Measurements from ENCODE around the gene ENTHD1. TPM values are rescaled to one million over a fixed set of nuclear protein-coding genes. Genes with fewer than 3 reads are reported as not detected.

Gene ENTHD1
- total and polyA plus RNA-seq, 2 of the 4 experiments (the other 2 are of a cell fraction), result not detected

DNA sequence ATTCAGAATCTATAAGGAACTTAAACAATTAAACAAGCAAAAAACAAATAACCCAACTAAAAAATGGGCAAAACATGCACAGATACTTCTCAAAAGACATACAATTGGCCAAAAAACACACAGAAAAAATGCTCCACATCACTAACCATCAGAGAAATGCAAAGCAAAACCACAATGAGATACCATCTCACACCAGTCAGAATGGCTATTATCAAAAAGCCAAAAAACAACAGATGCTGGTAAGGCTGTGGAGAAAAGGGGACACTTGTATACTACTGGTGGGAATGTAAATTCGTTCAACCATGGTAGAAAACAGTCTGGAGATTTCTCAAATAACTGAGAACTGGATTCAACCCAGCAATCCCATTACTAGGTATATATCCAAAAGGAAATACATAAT, 24.8 kb downstream of the ENTHD1 start:
- H3K18ac ChIP-seq (ENCODE audit: low read depth, low read length), result no peak overlapping the region
- no peak overlapping the region for H3K4me2 ChIP-seq (ENCODE audit: low read depth, low read length)
- H2BK20ac ChIP-seq (ENCODE audit: low read depth, low read length), result no peak overlapping the region
- H3K4me3 ChIP-seq (ENCODE audit: insufficient read depth, low read depth, low read length), result no peak overlapping the region
- no peak overlapping the region for H2BK120ac ChIP-seq (ENCODE audit: low read depth, low read length)
- ChIA-PET POLR2A (ENCODE audit: unreplicated experiment) (no interaction called here), CTCF (no interaction called here)
- no peak overlapping the region for H4K5ac ChIP-seq (ENCODE audit: low read depth, low read length)
- no peak overlapping the region for H3K14ac ChIP-seq (replicated peaks; ENCODE audit: low read depth, low read length)
- no peak overlapping the region for H2AFZ ChIP-seq (replicated peaks; ENCODE audit: low read length, poor library complexity)
- dilution Hi-C loops (cut with HindIII; ENCODE audit: low sequenced_read_pairs, unreplicated experiment) (no loop called here), intact Hi-C loops (cut with micrococcal nuclease) (no loop called here), in situ Hi-C loops (cut with MboI; ENCODE audit: low sequenced_read_pairs) (no loop called here)
- no peak overlapping the region for H2BK5ac ChIP-seq (ENCODE audit: low read depth, low read length, poor library complexity, severe bottlenecking)
- peaks cover 21% of the 10 kb centered on the region for H3K27me3 ChIP-seq (ENCODE audit: control insufficient read depth, insufficient read depth, low read length)
- no peaks in the 10 kb centered on the region for H3K9me3 ChIP-seq (ENCODE audit: control insufficient read depth, insufficient read depth, low read length)
- no peak overlapping the region for H3K56ac ChIP-seq (ENCODE audit: extremely low read depth, insufficient read depth, low read length)
- no TSS peak for BruUV-seq (replicated peaks)
- ATAC-seq (ENCODE audit: low read depth), result no peak
- no peak overlapping the region for H4K91ac ChIP-seq (ENCODE audit: insufficient read depth, low read depth, low read length)
- H3K9me1 ChIP-seq (ENCODE audit: insufficient read depth, low read length), result no peaks in the 10 kb centered on the region
- H2BK15ac ChIP-seq (ENCODE audit: low read depth, low read length), result no peak overlapping the region
- TF ChIP-seq RCOR1 (IDR thresholded peaks at IDR 0.05; ENCODE audit: insufficient replicate concordance, low read length) (no peak), FOS (IDR thresholded peaks at IDR 0.05; ENCODE audit: low read depth, low read length) (no peak), CEBPB (IDR thresholded peaks at IDR 0.05; ENCODE audit: low read depth, low read length) (no peak), CHD1 (IDR thresholded peaks at IDR 0.05; ENCODE audit: low read depth, low read length) (no peak), SMC3 (IDR thresholded peaks at IDR 0.05; ENCODE audit: low read depth, low read length) (no peak), RFX5 (IDR thresholded peaks at IDR 0.05; ENCODE audit: low read depth, low read length) (no peak), MXI1 (IDR thresholded peaks at IDR 0.05; ENCODE audit: borderline replicate concordance, low read depth, low read length) (no peak), NFE2L2 (IDR thresholded peaks at IDR 0.05; ENCODE audit: low read depth, low read length) (no peak), MAZ (IDR thresholded peaks at IDR 0.05; ENCODE audit: borderline replicate concordance, low read depth, low read length) (no peak), RAD21 (IDR thresholded peaks at IDR 0.05; ENCODE audit: low read length) (no peak), BHLHE40 (IDR thresholded peaks at IDR 0.05; ENCODE audit: low read depth, low read length) (no peak), POLR2A (IDR thresholded peaks at IDR 0.05; ENCODE audit: low read depth, low read length) (no peak), MAFK (IDR thresholded peaks at IDR 0.05; ENCODE audit: low read depth, low read length) (no peak)
- TF ChIP-seq, protein P1, sequence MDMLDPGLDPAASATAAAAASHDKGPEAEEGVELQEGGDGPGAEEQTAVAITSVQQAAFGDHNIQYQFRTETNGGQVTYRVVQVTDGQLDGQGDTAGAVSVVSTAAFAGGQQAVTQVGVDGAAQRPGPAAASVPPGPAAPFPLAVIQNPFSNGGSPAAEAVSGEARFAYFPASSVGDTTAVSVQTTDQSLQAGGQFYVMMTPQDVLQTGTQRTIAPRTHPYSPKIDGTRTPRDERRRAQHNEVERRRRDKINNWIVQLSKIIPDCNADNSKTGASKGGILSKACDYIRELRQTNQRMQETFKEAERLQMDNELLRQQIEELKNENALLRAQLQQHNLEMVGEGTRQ (IDR thresholded peaks at IDR 0.05; ENCODE audit: low read depth, low read length), result no peak
- TF ChIP-seq, protein P2, sequence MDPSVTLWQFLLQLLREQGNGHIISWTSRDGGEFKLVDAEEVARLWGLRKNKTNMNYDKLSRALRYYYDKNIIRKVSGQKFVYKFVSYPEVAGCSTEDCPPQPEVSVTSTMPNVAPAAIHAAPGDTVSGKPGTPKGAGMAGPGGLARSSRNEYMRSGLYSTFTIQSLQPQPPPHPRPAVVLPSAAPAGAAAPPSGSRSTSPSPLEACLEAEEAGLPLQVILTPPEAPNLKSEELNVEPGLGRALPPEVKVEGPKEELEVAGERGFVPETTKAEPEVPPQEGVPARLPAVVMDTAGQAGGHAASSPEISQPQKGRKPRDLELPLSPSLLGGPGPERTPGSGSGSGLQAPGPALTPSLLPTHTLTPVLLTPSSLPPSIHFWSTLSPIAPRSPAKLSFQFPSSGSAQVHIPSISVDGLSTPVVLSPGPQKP (IDR thresholded peaks at IDR 0.05; ENCODE audit: borderline replicate concordance, low read depth, low read length), result no peak
- TF ChIP-seq, protein P3, sequence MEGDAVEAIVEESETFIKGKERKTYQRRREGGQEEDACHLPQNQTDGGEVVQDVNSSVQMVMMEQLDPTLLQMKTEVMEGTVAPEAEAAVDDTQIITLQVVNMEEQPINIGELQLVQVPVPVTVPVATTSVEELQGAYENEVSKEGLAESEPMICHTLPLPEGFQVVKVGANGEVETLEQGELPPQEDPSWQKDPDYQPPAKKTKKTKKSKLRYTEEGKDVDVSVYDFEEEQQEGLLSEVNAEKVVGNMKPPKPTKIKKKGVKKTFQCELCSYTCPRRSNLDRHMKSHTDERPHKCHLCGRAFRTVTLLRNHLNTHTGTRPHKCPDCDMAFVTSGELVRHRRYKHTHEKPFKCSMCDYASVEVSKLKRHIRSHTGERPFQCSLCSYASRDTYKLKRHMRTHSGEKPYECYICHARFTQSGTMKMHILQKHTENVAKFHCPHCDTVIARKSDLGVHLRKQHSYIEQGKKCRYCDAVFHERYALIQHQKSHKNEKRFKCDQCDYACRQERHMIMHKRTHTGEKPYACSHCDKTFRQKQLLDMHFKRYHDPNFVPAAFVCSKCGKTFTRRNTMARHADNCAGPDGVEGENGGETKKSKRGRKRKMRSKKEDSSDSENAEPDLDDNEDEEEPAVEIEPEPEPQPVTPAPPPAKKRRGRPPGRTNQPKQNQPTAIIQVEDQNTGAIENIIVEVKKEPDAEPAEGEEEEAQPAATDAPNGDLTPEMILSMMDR (conservative IDR thresholded peaks at IDR 0.05; ENCODE audit: low read depth, low read length), result no peak
- H3K9ac ChIP-seq (ENCODE audit: low read depth, low read length), result no peak overlapping the region
- H3K79me1 ChIP-seq (ENCODE audit: low read depth in 1 of 2, low read length in 2 of 2), result no peaks in the 10 kb centered on the region
- H2AK5ac ChIP-seq (ENCODE audit: low read depth, low read length), result no peak overlapping the region
- H3K4ac ChIP-seq (ENCODE audit: low read depth, low read length), result no peak overlapping the region
- WGBS, 2 experiments (ENCODE audit: extremely low coverage in 2 of 2, insufficient read length in 1 of 2), result no CpG with 5 or more reads among the region's 1 CpG
- H3K4me1 ChIP-seq (ENCODE audit: control insufficient read depth, insufficient read depth, low read length), result no peaks in the 10 kb centered on the region
- no peaks in the 10 kb centered on the region for H3K36me3 ChIP-seq (ENCODE audit: control insufficient read depth, insufficient read depth, low read length)
- DNase-seq, result no peak
- no peaks in the 10 kb centered on the region for H4K20me1 ChIP-seq (ENCODE audit: insufficient read depth, low read length)
- H2AK9ac ChIP-seq (replicated peaks; ENCODE audit: low read depth, low read length, poor library complexity), result no peak overlapping the region
- no peak overlapping the region for H3K27ac ChIP-seq (ENCODE audit: insufficient read depth, low read length)
- H3K23ac ChIP-seq (ENCODE audit: low read depth, low read length), result no peak overlapping the region
- H4K8ac ChIP-seq (ENCODE audit: low read depth in 2 of 2, low read length in 2 of 2), result no peak overlapping the region
